CD4-positive, alpha-beta T cell treated with Interleukin-10 for 1 hour (primary cell): Measurements from ENCODE around the gene DTX1.

Experiments
- DNase-seq: peaks from one replicate; pipeline ENCODE4 v3.0.0-alpha.2; 2020

DTX1 gene

GRCh38 chr12:113095405-113095804, 38.9 kb downstream of the DTX1 start:
- no peak for DNase-seq

DNA sequence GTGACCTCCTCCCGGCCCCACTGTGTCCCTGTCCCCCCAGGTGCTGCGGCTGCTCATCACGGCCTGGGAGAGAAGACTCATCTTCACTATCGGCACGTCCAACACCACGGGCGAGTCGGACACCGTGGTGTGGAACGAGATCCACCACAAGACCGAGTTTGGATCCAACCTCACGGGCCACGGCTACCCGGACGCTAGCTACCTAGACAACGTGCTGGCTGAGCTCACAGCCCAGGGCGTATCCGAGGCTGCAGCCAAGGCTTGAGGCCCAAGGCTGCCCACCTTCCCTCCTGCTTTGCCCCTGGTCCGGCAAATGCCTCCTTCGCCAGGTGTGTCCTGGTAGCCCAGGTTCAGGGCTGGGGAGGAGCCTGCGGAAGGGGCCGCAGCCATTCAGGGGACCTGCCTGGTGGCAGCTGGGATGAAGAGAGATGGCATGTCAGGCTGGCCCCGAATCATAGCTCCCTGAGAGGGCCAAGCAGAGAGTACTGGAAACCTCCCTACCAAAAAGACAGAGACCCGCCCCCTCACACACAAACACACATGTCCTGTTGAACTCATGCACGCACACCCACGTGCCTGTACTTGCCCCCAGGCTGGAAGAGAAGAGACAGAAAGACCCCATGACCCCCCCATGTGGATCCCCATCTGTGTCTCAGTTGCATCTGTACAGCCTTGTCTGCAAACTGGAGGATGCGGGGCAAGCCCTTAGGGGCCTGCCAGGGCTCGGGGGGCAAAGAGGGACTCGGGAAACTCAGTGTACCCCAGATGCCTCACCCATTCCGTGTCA, 40.3 kb downstream of the DTX1 start:
- DNase-seq = no peak

- no peak for DNase-seq
Measured at GRCh38 chr12:113097716-113098440, 41.3 kb downstream of the DTX1 start.

DNA sequence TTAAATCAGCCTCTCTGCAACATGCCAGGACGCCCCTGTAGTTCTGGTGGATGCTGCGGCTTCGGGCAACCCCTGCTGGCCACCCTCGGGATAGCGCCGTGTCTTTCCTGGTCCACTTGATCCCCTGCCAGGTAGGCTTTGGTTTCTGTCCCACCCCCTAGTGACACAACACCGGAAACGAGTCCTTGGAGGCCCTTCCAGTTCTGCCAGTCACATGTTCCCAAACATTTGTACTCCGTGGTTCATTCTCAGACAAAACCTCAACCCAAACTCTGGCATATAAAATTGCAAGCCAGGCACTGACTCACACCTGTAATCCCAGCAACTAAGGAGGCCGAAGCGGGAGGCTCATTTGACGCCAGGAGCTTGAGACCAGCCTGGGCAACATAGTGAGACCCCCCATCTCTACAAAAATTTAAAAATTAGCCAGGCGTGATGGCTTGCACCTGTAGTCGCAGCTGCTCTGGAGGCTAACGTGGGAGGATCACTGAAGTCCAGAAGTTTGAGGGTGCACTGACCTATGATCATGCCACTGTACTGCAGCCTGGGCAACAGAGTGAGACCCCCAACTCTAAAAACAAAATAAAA, 42.0 kb downstream of the DTX1 start:
- peak; percentile 71 for DNase-seq

- no peak for DNase-seq
Measured at GRCh38 chr12:113099364-113099763, 42.8 kb downstream of the DTX1 start.

DNA sequence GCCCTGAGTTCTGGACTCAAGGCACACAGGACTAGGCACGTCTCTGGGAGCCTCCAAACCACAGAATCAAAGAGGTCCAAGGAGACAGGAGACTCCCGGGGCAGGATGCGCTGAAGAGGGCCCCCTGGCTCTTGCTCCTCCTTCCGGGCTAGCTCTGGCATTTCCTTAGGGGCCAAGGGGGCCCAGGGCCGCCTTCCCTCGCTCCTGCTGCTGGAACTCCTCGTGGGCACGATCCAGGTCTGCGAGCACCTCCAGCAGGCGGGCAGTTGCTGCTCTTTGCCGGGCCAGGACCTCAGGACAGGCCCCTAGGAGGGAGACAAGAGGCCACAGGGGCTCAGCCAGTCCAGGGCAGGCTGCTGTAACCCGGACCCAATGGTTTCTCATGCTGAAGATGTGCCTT, 43.2 kb downstream of the DTX1 start:
- DNase-seq = no peak

- no peak for DNase-seq
Measured at GRCh38 chr12:113101751-113102150, 45.2 kb downstream of the DTX1 start.

DNA sequence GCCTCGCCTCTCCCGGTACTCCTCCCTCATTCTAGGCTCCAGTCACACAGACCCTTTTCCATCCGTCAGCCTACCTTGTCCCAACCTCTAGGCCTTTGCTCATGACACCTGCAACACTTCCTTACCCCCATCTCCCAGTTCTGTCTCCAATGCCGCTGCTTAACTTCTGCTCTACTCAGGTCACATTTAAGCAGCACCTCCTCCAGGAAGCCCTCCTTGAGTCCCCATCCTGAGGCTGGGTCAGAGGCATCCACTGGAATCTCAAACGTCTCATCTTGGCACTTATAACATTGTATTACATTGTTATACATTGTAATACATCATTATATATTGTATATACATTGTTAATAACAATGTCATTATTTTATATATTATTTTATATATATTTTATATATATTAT, 46.3 kb downstream of the DTX1 start:
- DNase-seq = no peak

- DNase-seq = peak; percentile 75
Measured at GRCh38 chr12:113103756-113104450, 47.4 kb downstream of the DTX1 start.

GRCh38 chr12:113104953-113105510, 48.5 kb downstream of the DTX1 start:
- no peak for DNase-seq

- DNase-seq = no peak
Measured at GRCh38 chr12:113105606-113106271, 49.2 kb downstream of the DTX1 start.

GRCh38 chr12:113106361-113106760, 49.8 kb downstream of the DTX1 start:
- DNase-seq = no peak

GRCh38 chr12:113108308-113108707, 51.8 kb downstream of the DTX1 start:
- no peak for DNase-seq

GRCh38 chr12:113109360-113109759, 52.8 kb downstream of the DTX1 start:
- no peak for DNase-seq

- no peak for DNase-seq
Measured at GRCh38 chr12:113109872-113110599, 53.5 kb downstream of the DTX1 start.

DNA sequence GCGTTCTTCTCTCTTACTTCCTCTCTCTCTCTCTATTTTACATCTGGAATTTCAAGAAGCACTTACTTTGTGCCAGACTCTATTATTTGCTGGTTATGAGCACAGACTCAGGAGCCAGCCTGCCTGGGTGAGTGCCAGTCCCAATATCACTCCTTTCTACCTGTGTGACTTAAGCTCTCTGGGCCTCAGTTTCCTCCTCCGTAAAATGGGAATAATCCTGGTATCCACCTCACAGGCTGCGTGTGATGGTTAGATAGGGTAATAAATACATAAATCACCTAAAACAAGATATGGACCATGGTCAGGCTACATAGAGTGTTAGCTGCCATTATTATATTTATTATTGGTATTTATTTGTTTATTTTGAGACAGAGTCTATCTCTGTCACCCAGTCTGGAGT, 54.7 kb downstream of the DTX1 start:
- DNase-seq = no peak

- DNase-seq = no peak
Measured at GRCh38 chr12:113112043-113112899, 55.7 kb downstream of the DTX1 start.

DNA sequence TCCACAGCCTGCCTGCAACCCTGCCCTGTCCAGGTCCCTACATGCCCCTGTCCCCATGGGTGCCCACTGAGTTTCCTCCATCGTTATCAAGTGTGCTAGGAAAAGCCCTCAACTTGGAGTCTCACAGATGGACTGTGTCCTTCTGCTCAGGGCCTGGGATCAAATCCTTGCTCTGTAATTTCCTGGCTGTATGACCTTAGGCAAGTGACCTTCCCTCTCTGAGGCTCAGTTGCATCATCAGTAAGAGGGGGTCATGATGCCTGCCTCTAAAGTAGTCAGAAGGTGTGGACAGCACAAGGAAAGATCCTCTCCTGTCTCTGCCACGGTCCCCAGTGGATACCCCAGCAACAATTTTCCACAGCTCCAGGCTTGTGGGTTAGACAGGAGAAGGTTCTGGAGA, 56.9 kb downstream of the DTX1 start:
- DNase-seq = no peak

DNA sequence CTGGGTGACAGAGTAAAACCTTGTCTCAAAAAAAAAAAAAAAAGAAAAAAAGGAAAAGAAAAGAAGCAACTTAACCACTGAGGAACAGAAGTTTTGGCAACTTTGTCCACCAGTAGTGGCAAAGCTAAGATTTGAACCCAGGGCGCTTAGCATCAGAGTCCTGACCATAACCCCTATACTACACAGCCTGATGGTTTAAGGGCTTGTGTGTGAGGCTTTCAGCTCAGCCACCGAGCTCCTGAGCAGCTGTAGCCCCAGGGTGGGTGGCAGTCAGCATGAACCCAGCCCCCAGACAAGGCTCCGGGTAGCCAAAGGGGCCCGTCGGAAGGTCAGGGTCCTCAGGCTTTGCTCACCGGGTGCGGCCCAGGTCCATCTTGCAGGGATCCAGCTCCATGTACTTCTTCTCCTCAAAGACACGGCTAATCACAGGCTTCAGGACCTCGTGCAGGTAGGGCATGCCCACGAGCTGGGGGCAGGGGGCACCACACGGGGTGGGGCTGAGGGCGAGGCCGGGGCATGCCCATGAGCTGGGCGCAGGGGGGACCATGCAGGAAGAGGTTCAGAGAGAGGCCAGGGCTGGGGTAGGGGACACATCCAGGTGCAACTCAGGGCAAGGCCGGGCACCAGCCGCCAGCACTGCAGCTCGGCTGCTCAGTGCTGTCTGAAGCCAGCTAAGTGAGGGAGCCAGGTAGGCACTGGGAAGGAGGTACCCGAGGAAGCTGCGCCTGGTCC, 58.1 kb downstream of the DTX1 start:
- no peak for DNase-seq
